ENCODE results near the gene BMAL2.

The BMAL2 gene

GRCh38 chr12:27330846-27331245 is 1.8 kb upstream of the BMAL2 start:
- DNase-seq = no peak

GRCh38 chr12:27331291-27331926 is 1.2 kb upstream of the BMAL2 start:
- peak; percentile 25 for DNase-seq

GRCh38 chr12:27331927-27332324 is 710 bp upstream of the BMAL2 start:
- DNase-seq = no peak

- DNase-seq = no peak
Observed at GRCh38 chr12:27332407-27332713, 276 bp upstream of the BMAL2 start.

DNA sequence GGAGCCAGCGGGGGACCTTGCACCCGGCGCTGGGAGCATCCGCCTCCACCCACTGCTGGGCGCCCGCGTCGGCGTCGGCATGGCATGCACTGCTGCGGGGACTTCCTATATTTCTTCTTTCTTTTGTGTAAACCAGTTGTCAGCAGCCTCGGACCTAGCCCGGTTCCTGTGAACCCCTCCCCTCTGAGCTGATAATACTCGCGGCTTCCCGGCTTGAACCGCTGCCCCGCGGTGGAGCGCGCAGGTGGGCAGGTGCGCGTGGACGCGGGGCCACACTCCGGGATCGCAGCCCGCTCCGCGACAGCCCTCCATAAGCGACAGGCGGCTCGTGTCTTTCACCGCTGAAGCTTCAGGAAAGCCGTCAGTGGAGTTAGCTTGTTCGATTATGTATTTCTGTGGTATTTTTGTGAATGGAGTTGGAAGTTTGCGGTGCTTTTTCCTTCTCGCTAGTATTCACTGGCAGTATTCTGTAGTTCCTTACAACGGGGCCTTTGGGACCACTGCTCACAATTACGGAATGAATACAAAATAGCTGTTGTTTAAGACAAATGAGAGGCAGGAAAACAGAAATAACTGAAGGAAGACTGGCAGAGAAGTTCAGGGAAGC is 870 bp downstream of the BMAL2 start:
- peak; percentile 62 for DNase-seq

DNA sequence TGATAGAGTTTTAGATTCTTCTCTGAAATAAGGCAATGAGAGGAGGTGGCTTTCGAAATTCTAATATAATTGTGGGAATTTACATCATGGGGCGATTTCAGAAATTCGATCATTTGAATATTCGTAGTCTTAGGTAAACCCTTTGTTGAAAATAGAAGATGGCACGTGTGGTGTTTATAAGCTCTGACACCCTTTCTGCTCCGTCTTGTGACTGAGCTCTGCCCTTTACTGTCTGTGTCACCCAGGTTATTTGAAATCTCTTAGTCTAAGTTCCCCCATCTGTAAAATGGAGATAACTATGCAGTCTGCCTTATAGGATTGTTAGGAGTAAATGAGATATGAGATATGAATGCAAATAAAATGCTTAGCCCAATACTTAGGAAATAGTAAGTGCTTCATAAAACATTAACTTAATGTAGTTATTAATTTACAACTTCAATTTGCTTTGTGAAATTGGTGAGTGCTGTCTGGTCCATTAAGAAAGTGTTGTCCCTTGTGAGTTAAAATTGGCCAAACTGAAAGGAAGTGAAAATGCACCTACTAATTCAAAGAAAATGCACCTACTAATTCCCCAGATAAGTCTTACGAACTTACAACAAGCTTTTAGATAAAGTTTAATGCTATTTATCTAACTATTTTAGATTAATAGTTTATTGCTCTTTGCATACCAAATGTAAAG is 1.5 kb downstream of the BMAL2 start:
- no peak for DNase-seq

- DNase-seq = no peak
Observed at GRCh38 chr12:27334721-27335082, 2.1 kb downstream of the BMAL2 start.

GRCh38 chr12:27335364-27336281 is 3.0 kb downstream of the BMAL2 start:
- no peak for DNase-seq

DNA sequence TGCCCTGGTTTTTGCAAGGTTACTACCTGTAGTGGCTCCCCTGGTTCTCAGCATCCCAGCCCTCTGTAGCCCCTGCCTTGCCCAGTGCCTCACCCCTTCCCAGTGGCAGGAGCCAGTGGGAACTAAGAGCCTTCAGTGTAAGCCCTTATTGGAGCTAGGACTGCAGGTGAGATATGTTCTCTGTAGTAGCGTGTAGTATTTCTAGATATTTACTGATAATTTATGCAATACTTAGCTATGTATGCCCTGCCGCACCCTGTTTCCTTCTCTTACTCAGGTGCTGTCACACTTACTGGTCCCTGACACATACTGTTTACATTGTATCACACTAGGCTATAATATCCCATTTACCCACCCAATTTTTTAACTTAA is 3.6 kb downstream of the BMAL2 start:
- DNase-seq = no peak

GRCh38 chr12:27337376-27337775 is 4.7 kb downstream of the BMAL2 start:
- no peak for DNase-seq

DNA sequence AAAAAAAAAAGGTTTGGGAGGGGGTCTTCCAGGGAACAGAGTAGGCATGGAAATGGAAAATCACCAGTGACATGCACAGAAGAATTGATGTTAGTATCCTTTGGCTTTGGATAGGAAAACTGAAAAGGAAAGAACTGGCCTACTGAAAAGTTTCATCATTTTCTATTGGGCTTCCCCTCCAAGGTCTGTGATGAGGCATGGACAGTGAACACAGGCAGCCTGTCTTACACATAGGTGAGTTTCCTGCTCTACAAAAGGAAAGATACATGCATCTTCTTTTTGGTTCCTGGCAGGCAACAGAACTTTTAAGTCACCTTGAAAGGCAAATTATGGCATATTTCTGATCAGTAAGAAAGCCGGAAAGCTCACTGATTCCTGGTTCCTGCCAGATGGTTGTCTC is 5.8 kb downstream of the BMAL2 start:
- DNase-seq = no peak

DNA sequence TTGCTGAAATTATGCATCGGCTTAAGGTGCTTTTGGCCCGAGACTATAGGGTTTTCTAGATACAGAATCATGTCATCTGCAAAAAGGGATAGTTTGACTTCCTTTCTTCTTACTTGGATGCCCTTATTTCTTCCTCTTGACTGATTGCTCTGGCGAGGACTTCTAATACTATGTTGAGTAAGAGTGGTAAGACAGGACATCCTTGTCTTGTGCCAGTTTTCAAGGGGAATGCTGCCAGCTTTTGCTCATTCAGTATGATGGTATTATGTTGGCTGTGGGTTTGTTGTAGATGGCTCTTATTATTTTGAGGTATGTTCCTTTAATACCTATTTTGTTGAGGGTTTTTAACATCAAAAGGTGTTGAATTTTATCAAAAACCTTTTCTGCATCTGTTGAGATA is 8.3 kb downstream of the BMAL2 start:
- no peak for DNase-seq

GRCh38 chr12:27342536-27342935 is 9.9 kb downstream of the BMAL2 start:
- no peak for DNase-seq

GRCh38 chr12:27343255-27344000 is 10.8 kb downstream of the BMAL2 start:
- no peak for DNase-seq

- no peak for DNase-seq
Observed at GRCh38 chr12:27344246-27344645, 11.6 kb downstream of the BMAL2 start.

DNA sequence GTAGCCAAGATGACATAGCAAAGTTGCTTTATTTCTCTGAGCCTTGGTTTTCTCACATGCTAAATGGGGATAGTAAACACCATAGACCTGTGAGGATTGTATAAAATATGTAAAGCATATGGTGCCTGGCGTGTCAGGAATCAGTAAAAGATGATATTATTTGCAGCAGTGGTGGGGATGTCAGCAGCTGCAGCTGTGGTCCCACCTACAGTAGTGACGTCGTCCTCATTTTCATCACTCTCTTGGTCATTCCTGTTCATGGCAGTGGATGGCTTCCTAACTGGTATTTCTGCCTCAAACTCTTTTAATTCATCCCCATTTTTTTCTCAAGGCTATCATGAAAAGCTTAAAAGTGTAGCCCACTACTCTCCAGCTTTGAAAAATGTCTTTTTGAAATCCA is 12.1 kb downstream of the BMAL2 start:
- DNase-seq = no peak

GRCh38 chr12:27345376-27345775 is 12.7 kb downstream of the BMAL2 start:
- DNase-seq = no peak

GRCh38 chr12:27347779-27348178 is 15.1 kb downstream of the BMAL2 start:
- DNase-seq = no peak

DNA sequence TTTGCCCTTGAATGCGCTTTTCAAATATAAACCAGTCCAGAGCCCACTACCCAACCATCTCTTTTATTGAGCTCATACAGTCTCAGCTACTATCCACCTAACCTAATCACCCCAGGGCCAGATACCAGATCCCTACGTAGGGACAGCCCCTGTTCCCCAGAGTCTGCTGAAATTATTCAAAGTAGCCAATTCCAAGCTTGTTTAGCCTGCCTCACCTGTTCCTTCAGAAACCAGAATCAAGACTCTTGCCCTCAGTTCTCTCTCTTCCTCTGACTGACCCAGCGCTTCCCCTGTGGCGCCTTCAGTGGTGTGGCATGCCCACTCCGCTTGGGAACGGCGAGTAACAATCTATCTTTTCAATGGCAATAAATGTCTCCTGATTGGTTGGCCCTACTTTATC is 18.8 kb downstream of the BMAL2 start:
- DNase-seq = no peak

- no peak for DNase-seq
Observed at GRCh38 chr12:27355486-27355885, 22.9 kb downstream of the BMAL2 start.

GRCh38 chr12:27355979-27356378 is 23.3 kb downstream of the BMAL2 start:
- no peak for DNase-seq

DNA sequence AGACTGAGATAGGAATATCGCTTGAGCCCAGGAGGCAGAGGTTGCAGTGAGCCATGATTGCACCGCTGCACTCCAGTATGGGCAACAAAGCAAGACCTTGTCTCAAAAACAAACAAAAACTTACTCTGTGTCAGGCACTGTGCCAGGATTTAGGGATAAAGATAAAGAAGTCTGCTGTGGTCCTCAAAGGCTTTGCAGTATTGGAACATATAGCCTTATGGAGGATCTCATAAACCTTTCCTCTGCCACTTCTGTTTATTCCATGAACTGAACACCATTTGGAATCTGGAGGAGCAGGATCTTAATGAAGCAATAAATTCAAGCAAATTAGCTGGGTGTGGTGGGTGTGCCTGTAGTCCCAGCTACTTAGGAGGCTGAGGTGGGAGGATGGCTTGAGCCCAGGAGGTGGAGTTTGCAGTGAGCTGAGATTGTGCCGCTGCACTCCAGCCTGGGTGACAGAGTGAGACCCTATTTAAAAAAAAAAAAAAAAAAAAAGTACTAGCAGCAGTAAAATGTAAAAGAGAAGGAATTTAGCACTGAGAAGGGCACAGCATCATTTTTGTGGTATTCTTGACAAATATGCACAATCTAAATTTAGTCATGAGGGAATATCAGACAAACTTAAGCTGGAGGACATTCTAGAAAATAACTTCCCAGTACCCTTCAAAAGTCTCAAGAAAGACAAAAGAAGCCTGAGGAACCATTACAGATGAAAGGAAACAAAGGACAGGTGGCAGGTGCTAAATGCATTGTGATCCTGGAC is 27.1 kb downstream of the BMAL2 start:
- no peak for DNase-seq

Measured in activated CD4-positive, alpha-beta T cell treated with anti-CD3 and anti-CD28 coated beads for 48 hours (primary cell).